HepG2 (cell line): ENCODE measurements around the gene PSMB10. TPM values are rescaled to one million over a fixed set of nuclear protein-coding genes. Genes with fewer than 3 reads are reported as not detected.

Experiments
- EED ChIP-seq: sonication (generic); formaldehyde crosslinking; IDR thresholded peaks from 2 replicates; pipeline ENCODE4 v1.5.0; 2020; ENCODE audit warnings: mild to moderate bottlenecking, missing genetic modification reagents
- EP300 ChIP-seq, 3 experiments: sonication (generic) in 1 of 3; formaldehyde crosslinking in 1 of 3; IDR thresholded peaks; 2 replicates each; pipeline versions ENCODE4 v1.5.1 to v1.6.1; 2011 to 2020; ENCODE audit warnings: low read depth in 2 of 3, low read length in 2 of 3, borderline replicate concordance in 1 of 3, improper control_type of control experiment in 1 of 3, mild to moderate bottlenecking in 1 of 3, missing genetic modification reagents in 1 of 3, moderate library complexity in 1 of 3
- MED13 ChIP-seq: sonication (generic); formaldehyde crosslinking; IDR thresholded peaks from 2 replicates; pipeline ENCODE4 v1.5.0; 2020; ENCODE audit warnings: missing genetic modification reagents
- PPARG ChIP-seq: conservative IDR thresholded peaks from 2 replicates; pipeline ENCODE4 v1.6.1; 2016; ENCODE audit warnings: missing biosample characterization, missing genetic modification reagents
- PTBP1 ChIP-seq: fragments of 200-400 bp; formaldehyde crosslinking; IDR thresholded peaks from 2 replicates; pipeline ENCODE4 v1.6.1; 2018; ENCODE audit warnings: low read length, low read depth; ENCODE audit not compliant: poor library complexity, severe bottlenecking
- SAP130 ChIP-seq: IDR thresholded peaks from 2 replicates; pipeline ENCODE4 v1.6.1; 2016; ENCODE audit warnings: low read depth
- SNAI1 ChIP-seq: sonication (generic); formaldehyde crosslinking; IDR thresholded peaks from 2 replicates; pipeline ENCODE4 v1.5.0; 2020; ENCODE audit warnings: mild to moderate bottlenecking, missing genetic modification reagents, borderline replicate concordance
- TARDBP ChIP-seq: sonication (generic); formaldehyde crosslinking; IDR thresholded peaks from 2 replicates; pipeline ENCODE4 v1.8.0; 2022; ENCODE audit warnings: mild to moderate bottlenecking, missing genetic modification reagents
- TBP ChIP-seq: sonication (generic); formaldehyde crosslinking; IDR thresholded peaks from 2 replicates; pipeline ENCODE4 v1.5.0; 2020; ENCODE audit warnings: missing genetic modification reagents
- THAP8 ChIP-seq: sonication (generic); formaldehyde crosslinking; IDR thresholded peaks from 2 replicates; pipeline ENCODE4 v1.5.1; 2020; ENCODE audit warnings: missing genetic modification reagents, mild to moderate bottlenecking, borderline replicate concordance
- ZNF431 ChIP-seq: sonication (generic); formaldehyde crosslinking; IDR thresholded peaks from 2 replicates; pipeline ENCODE4 v1.9.0; 2022; ENCODE audit warnings: missing genetic modification reagents, low read depth, mild to moderate bottlenecking, borderline replicate concordance
- ZNF737 ChIP-seq: sonication (generic); formaldehyde crosslinking; IDR thresholded peaks from 2 replicates; pipeline ENCODE4 v1.5.0; 2020; ENCODE audit warnings: missing genetic modification reagents, mild to moderate bottlenecking, borderline replicate concordance
- ZSCAN30 ChIP-seq: sonication (generic); formaldehyde crosslinking; IDR thresholded peaks from 2 replicates; pipeline ENCODE4 v1.5.0; 2020; ENCODE audit warnings: mild to moderate bottlenecking, missing genetic modification reagents
- polyA plus RNA-seq, 8 experiments: library from polyadenylated mRNA; depleted of rRNA in 3 of 8; stranded (reverse) in 7 of 8; unstranded in 1 of 8; fragments of >200 nt; fragmentation: Illumina TruSeq in 4 of 8; extraction: Trizol in 4 of 8; gene quantifications; 2 replicates each; pipeline versions ENCODE4 v1.2.1 to v1.2.3, GENCODE V29; 2011 to 2016; ENCODE audit warnings: low read depth in 4 of 8, missing spikeins in 1 of 8, mixed read lengths in 1 of 8; ENCODE audit not compliant: insufficient read depth in 1 of 8
- total RNA-seq, 5 experiments: library from RNA; depleted of rRNA; stranded (reverse); fragments of >200 nt; fragmentation: Illumina TruSeq; extraction: Trizol; gene quantifications; 2 replicates each; pipeline ENCODE4 v1.2.3, GENCODE V29; 2016; ENCODE audit warnings: low read depth in 1 of 5
- TF ChIP-seq, protein P1 (sequence below): sonication (generic); formaldehyde crosslinking; IDR thresholded peaks from 2 replicates; pipeline ENCODE4 v1.4.0; 2020; ENCODE audit warnings: missing genetic modification reagents

PSMB10 gene
- total and polyA plus RNA-seq, 2 of the 13 experiments (the other 11 are each of a cell fraction or from before 2014, with no cell fraction given), result 12.7 to 65.9 TPM

GRCh38 chr16:67934306-67935100 is 2.1 kb downstream of the PSMB10 start (continued):
- TF ChIP-seq THAP8 (no peak), PTBP1 (no peak), MED13 (CRISPR knock-in tag) (no peak), EP300 (IDR thresholded peaks at IDR 0.05; ENCODE audit: low read depth in 2 of 2, low read length in 2 of 2) (no peak), EP300 (CRISPR knock-in tag; IDR thresholded peaks at IDR 0.05; ENCODE audit: borderline replicate concordance) (no peak), ZNF431 (no peak), SNAI1 (CRISPR knock-in tag) (no peak), TARDBP (CRISPR knock-in tag) (no peak), ZNF737 (CRISPR knock-in tag) (no peak), TBP (CRISPR knock-in tag) (no peak), PPARG (CRISPR knock-in tag) (no peak), EED (no peak), SAP130 (CRISPR knock-in tag) (no peak), ZSCAN30 (CRISPR knock-in tag) (no peak)
- TF ChIP-seq, protein P1, sequence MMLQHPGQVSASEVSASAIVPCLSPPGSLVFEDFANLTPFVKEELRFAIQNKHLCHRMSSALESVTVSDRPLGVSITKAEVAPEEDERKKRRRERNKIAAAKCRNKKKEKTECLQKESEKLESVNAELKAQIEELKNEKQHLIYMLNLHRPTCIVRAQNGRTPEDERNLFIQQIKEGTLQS (CRISPR knock-in tag), result no peak
- TF ChIP-seq, all 625 proteins: peak for 20
